OCI-M1 (cell line): ENCODE measurements around the gene PHIP.

ENCODE experiments used
- DNase-seq: peaks from one replicate; lab custom pipeline; 2025; lab: John Stamatoyannopoulos, UW

The PHIP gene

GRCh38 chr6:79070206-79070825, 7.7 kb downstream of the PHIP start:
- no peak for DNase-seq

DNA sequence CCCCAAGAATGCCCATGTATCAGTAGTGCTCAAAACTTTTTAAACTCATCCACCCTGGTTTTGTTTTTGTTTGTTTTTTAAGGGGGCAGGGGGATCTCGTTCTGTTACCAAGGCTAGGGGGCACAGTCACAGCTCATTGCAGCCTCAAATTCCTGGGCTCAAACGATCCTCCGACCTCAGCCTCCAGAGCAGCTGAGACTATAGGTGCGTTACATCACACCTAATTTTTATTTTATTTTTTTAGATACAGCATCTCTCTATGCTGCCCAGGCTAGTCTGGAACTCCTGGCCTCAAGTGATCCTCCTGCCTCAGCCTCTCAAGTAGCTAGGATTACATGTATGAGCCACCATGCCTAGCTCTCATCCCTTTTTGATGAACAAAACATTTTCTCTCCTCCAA, 11.2 kb downstream of the PHIP start:
- DNase-seq = no peak

- DNase-seq = peak; percentile 26
These were observed 11.7 kb downstream of the PHIP start for GRCh38 chr6:79066330-79066729.

DNA sequence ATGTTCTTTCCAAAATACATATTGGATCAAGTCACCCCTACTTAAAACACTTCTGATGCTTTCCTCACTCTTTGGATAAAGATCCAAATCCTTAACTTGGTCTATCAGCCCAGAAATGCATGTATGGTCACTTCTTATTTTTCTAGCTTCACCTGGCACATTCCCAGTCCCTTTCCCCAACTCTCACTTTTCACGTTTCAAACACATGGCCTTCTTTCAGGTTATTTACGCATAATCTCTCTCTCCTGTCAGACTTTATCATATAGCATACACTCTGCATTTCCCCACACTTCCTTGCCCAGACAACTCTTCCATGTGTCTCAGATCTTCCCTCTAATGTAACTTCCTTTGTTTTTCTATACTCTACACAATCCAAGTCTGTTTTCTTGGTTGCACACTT, 12.8 kb downstream of the PHIP start:
- DNase-seq = peak; percentile 34

- peak; percentile 35 for DNase-seq
These were observed 13.4 kb downstream of the PHIP start for GRCh38 chr6:79064635-79065034.

- DNase-seq = no peak
These were observed 15.3 kb downstream of the PHIP start for GRCh38 chr6:79062708-79063107.

DNA sequence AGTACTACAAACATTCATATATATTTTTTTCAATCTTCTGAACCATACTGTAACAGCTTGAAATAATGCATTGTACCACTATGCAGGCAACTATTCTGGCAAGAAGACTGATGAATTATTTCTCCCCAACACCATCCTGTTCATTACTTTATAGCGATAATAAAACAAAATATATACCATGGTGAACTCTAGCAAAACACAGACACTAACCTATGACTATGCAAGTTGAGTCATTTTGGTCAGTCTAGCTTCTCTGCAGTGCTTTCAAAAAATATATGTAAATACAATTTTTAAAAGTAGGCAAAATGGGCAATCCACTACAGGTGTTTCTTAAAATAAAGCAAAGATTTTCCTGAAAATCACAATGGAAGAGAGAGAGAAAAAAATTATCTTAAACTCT, 20.3 kb downstream of the PHIP start:
- DNase-seq = no peak

- DNase-seq = no peak
These were observed 21.8 kb downstream of the PHIP start for GRCh38 chr6:79056226-79056625.

GRCh38 chr6:79048611-79049010, 29.4 kb downstream of the PHIP start:
- peak; percentile 73 for DNase-seq

DNA sequence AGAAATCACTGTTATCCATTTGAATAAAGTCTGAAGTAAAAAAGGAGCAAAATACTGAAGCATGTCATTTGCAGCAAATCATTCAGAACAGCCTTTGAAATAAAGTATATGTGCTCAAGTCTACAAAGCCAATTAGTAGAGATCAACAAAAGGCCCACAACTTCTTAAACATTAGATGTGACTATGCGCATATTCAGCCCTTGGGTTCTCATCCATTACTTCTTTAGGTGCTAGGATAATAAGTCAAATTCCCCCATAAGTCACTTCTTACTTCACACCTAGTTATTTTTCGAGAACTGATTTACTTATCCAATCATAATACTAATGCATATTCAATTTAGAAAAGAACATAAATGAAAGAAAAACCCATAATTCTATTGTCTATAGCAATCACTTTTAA, 31.0 kb downstream of the PHIP start:
- no peak for DNase-seq

- no peak for DNase-seq
These were observed 32.1 kb downstream of the PHIP start for GRCh38 chr6:79045966-79046365.

DNA sequence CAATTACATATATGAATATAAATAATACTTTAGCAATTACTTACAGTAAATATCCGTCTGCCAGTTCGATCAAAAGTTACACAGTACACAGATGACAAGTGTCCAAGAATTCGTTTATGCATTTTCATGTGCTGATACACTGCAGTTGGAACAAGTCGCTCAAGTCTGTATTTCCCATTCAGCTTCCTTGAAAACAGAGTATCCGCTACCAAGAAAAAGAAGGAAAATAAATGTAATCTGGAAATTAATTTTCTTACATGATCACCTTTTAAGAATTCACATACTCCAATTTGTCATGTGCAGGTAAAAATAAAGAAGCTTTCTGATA, 35.3 kb downstream of the PHIP start:
- DNase-seq = no peak

DNA sequence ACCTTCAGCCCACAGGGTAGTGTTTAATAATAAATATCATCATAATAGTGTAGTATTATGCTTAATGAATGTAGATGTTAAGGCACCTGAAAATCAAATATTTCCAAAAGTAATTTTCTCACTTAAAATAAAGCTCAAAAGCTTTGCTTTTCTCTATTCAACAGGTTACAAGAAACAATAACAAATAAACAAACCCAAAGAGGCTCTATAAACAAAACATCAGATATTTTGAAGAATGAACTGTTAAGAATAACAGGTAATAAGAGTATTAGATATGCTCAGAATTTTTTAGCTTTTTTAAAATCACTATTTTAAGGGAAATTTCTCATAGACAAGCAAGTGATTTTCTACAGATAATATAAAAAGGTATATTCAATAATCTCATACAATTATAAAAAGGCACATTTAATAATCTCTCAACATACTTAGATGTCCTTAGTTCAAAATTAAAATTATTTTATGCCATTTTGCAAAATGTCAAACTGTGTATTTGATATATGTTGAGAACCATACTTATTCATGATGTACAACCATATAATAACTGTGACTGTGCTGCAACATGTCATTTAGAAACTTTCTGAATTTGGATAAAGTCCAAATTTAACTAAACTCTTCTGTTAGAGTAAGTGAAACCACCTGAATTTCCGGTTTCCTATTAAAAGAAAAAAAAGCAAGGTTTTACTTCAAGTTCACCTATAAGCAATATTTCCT, 35.8 kb downstream of the PHIP start:
- no peak for DNase-seq

DNA sequence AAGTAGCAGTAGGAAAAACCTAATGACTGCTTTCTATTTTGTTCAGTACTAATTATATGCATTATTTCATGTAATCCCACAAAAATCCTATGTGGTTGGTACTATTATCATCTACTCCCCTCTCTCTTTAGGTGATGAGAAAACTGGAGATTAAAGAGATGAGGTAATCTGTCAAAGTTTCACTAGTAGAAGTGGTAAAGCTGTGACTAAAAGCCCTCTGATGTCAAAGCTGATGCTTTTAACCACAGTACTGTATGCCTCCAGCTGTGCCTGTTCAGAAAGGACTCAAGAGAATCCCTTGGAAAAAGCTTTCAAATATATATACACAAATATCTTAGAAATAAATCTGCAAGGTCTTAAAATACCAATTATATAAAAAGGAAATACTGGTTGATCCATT, 38.0 kb downstream of the PHIP start:
- no peak for DNase-seq

- DNase-seq = no peak
These were observed 40.0 kb downstream of the PHIP start for GRCh38 chr6:79038061-79038460.

DNA sequence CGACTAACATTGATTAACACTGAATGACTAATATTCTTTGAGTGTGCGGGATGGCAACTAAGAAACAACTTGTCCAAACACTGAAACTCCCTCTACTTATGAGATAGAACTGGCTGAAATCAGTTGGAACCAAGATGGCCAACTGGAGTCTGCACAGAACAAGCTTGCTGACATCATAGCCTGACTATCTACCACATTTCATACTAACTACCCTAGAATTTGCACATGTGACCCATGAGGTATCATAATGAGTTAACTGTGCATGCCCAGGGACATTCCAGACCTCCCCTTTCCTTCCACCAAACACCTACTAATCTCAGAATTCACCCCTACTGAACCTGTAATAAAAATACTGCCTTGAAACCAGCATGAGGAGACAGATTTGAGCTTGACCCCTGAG, 43.2 kb downstream of the PHIP start:
- DNase-seq = peak; percentile 23

DNA sequence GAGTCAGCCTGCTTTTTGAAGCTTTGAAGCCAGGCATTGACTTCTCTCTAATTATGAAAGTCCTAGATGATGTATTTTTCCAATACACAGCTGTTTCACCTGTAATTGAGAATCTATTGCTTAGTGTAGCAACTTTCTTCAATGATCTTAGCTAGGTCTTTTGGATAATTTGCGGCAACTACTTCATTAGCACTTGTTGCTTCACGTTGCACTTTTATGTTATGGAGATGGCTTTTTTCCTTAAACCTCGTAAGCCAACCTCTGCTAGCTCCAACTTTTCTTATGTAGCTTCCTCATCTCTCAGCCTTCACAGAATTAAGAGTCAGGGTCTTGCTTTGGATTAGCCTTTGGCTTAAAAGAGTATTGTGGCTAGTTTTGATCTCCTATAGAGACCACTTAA, 44.8 kb downstream of the PHIP start:
- no peak for DNase-seq

- DNase-seq = no peak
These were observed 46.0 kb downstream of the PHIP start for GRCh38 chr6:79031821-79032590.

- DNase-seq = no peak
These were observed 47.5 kb downstream of the PHIP start for GRCh38 chr6:79030511-79030910.

- DNase-seq = no peak
These were observed 48.0 kb downstream of the PHIP start for GRCh38 chr6:79030023-79030422.

DNA sequence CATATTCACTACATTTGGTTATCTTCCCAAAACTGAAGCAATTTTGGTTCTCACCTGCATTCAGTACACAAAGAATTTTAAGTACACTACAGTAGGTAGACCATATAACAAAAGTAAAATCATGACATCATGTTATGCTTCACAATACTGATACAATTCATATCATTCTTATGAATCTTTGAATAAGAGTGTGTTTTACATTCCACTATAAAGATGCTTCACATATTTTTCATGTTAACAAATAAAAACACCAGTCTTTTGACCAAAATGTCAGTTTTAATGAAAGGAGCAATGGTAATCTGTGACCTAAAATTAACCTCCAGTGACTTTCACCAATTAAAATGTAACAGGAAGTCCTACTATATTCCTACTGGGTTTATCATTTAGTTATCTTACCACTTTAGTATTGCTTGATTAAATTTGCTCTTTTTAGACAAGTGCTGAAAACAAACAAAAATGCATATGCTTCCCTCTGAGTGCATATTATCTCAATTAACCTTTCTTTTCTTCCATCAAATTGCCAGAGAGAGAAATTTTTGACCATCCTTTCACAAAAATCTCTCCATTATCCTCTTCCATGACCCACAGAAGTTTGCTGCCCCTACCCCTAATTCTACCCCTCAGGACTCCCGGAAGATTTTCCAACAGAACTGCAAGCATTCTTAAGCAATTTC, 49.3 kb downstream of the PHIP start:
- DNase-seq = no peak

- DNase-seq = no peak
These were observed 66.1 kb downstream of the PHIP start for GRCh38 chr6:79011940-79012339.

- no peak for DNase-seq
These were observed 67.6 kb downstream of the PHIP start for GRCh38 chr6:79010422-79010821.
